HG03354 (cell line): Measurements from ENCODE around the gene PARS2.
A peak's percentile ranks its signal among the peaks of the same experiment; 100 is the strongest.

Source experiments
- ATAC-seq: cut with Tn5 transposase; IDR thresholded peaks from one replicate; pipeline ENCODE4 v1.9.1; 2021; ENCODE audit warnings: mild to moderate bottlenecking; ENCODE audit not compliant: unreplicated experiment, poor library complexity, severe bottlenecking

The PARS2 gene

DNA sequence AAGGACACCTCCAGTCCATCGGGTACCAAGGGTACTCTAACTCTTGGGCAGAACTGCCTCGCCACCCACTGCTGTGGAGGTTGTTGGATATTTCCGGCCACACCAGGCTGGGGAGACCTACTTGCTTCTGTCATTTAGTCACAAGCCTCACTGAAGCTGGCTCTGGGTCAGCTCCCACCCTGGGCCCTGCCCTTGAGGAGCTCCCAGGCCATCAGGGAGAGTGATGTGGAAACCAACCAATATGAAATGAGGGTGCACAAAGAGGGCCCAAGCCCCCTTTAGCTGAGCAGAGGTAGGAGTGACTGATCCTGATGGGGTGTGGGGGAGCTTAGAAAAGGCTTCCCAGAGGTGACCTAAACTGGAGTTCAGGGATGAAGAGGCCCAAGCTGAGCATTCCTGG lies 19.6 kb downstream of the PARS2 start:
- ATAC-seq = no peak

DNA sequence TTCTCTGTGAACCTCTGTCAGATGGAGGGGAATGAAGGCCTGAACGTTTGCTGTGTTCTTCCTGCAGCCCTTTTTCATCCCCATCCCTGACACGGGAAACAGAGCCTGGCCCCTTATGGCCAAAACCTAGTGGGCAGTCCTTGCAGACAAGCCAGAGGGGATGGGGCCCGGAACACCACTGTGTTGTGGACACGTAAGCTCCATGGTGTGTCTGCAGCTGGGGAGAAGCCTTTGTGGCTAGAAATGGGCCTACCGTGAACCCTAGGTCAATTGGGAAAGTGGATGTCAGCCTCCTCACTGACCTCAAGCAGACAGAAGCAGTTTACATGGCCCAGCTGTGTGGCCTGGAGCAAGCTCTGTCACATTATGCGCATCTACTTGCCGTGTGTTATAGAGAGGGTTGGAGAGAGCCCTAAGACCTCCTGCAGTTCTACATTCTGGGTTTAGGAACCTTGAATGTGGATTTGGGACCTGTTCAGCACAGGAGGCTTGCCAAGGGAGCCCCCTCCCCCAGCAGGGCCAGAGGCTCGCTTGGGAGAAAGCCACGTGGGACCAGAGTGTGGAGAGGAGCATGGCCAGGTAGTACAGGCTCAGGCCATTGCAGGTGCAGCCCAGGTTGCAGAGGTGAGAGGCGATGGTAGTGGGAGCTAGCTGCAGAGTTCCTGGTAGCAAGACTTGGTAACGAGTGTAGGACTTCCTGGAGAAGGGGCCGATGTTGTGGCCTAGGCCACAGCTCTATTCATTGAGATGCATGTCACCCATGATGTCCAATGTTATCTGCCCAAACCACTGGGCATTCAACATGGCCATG lies 20.7 kb downstream of the PARS2 start:
- ATAC-seq = no peak

DNA sequence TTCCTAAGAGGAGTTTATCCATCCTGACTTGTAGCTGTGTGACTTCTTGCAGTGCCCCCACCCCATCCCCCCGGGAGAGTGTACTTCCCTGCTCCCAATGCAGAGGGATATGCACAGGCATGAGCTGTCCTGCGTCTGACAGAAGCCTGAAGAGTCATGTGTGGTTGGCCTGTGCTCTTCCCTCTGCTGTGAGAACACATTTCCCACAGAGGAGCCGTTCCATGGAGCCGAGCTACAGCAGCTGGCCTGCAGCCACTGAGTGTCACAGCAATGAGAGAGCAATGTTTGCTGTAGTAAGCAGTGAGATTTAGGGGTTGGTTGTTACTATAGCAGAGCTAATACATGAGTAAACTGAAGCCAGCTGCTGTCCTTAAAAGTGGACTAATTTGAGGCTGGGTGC lies 22.0 kb downstream of the PARS2 start:
- no peak for ATAC-seq

DNA sequence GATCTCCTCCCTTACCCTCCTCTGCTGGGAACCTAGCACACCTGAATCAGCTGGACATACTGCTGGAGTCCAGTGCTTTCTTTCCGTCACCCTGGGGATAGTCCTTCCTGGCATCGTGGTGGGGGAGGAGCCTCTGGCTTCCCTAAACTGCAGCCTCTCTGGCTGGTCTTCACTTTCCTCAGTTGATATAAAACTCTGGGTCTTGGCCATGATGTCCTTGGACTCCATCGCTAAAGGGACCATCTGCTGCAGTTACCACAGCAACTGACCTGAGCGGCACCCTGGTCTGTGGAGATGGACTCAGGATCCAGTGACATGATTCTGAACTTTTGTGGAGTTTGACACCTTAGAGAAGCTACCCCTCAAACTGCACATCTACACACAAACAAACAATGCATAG lies 22.8 kb downstream of the PARS2 start:
- ATAC-seq = no peak

DNA sequence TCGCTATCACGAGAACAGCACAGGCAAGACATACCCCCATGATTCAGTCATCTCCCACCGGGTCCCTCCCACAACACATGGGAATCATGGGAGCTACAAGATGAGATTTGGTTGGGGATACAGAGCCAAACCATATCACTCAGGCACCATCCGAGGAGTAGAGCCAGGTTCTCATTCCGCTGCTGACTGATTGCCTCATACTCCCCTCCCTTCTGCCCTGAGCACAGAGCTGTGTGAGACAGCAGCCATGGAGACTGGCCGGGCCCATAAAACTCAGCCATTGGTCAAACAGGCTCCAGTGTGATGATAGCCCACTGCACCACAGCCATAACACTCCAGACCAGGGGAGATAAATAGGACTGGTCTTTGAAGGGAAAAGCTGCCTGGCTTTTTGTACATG lies 26.1 kb downstream of the PARS2 start:
- ATAC-seq = no peak

DNA sequence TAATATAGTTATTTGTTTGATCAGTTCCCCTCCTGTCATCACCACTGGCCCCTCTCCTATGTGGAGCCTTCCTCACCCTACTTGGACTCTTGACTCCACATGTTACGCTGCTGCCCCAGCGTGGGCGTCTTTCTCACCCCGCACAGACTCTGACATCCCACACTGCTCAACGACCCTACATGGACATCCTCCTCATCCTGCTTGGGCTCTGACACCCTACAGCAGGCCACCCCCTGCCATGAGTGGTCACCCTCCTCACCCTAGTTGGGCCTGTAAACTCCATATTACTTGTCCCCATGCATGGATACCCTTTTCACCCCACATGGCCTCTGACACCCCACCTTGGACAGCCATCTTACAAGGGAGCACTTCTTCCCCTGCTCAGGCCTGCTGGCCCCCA lies 27.6 kb downstream of the PARS2 start:
- no peak for ATAC-seq

DNA sequence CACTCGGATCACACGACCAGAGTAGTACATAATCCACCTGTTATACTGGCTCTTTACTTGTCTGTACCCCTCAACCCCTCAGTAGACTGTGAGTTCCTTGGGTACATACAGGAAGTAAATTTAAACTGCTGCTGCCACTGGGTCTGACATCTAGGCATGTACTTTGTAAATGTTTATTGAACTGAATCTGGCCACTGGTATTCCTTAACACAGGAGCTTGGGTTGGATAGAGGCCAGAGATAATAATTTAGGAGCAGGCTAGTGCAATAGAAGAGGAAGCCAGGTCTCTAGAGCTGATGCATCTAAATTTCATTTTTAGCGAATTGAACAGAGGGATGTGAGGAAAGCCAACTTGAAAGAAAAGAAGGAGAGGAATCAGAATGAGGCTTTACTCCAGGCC lies 36.3 kb downstream of the PARS2 start:
- no peak for ATAC-seq

DNA sequence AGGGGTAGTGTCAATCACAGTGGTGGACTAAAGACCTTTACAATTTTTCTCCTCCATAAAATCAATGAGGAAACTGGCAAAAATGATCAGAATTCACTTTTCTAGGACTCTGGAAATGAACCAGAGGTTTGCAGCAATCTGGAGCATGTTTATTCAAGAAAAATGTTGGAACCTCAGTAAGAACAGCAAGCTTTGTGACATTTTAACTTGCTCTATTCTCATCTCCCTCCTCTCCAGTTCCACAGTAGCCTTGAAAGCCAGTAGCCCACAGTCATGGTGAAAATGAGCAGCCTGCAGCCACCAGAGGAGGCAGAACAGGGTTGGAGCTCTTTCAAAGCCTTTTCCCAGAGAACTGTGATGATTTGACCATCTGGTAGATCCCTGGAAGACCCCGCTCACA lies 39.6 kb downstream of the PARS2 start:
- no peak for ATAC-seq

DNA sequence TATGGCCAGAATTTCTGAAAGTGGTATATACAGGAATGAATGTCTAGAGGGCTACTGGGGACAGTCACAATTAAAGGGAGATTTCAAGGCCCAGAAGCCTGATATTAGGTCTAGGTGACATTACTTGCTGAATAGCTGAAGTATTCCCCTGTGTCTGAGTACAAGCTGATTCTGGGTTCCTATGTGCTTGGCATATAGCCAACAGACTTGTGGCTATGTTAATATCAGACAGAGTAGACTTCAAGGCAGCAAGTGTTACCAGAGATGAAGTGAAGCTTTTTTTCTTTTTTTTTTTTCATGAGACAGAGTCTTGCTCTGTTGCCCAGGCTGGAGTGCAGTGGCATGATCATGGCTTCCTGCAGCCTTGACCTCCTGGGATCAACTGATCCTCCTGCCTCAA lies 40.3 kb downstream of the PARS2 start:
- no peak for ATAC-seq

DNA sequence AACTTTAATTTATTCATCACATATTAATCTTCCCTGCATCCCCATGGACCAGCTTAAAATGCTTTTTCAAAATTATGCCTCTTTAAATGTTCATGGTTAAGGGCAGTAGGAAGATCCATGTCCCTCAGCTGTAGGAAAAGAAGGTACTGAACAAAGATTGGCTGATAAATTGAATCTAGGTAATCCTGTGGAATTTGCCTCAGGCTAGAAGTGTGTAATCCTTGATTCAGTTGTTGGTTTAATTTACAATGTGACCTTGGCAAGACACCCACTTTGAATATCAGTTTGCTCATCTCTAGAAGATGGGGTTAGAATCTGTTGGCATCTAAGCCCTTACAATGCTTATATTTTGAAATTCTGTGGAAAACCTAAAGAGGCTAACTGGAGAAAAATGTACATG lies 42.6 kb downstream of the PARS2 start:
- ATAC-seq = no peak

DNA sequence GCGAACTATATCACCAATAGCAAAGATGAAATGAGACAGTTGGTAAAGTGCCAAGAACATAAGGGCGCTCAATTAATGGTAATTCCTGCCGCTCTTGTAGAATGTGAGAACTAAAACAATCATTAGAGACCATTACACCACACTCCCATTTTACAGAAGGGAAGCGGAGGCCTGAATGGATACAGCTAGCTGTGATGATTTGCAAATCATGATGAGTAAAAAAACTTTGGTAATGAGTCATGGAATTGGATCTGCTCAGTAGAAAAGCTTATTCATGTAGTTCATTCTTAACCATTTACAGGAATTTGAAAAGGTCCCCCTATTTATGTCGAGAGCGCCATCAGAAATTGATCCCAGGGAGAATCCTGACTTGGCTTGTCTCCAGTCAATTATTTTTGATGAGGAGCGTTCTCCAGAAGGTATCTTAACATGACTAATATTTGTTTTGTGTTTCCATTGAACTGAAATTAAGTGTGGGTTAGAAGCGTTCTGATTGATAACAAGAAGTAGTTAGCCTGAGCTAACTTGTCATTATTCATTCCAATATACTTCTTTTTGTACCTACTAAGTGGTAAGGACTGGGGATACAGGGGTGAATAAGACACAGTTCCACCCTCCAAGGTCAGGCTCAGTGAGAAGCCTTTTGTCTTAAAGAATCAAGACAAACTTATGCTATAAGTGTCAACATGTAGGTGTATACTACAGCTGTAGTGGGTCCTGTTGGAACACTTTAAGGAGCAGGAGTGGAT lies 47.9 kb downstream of the PARS2 start:
- no peak for ATAC-seq

DNA sequence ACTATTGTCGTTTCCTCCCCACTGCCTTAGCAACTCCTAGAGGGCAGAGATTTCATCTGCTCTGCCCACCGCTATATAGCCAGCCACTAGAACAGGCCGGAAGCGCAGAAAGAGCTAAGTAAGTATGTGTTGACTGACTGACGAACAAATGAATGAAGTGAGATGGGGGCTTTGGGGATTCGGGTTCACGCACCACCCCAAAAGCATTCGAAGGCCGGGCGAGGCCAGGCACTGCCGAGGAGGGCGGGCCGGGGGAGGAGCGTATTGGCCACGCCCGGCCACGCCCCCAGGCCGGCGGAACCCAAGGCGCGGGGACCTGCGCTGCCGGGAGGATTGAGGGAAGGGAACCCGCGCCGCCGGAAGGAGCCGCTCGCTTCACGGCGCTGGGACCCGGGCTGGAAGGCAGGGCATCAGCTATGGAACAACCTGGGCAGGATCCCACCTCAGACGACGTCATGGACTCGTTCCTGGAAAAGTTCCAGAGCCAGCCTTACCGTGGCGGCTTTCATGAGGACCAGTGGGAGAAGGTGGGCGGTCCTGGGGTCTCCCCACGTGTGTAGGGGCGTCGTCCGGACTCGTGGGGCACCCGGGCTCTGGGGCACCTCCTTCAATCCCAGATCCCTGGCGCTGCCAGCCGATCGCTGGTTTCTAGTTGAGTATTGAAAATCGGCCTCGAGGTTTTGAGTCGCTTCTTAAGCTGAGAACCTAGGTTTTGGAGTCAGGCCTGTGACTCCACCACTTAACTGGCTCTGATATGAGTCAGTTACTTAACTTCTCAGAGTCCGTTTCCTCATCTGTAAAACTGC lies 48.6 kb downstream of the PARS2 start, which contains the start of gene TTC4:
TSS of gene TTC4 (plus strand) at position 369 of the 806 bp plus-strand sequence. CDS start at position 417, 48 bp downstream.
- ATAC-seq = peak; percentile 97

DNA sequence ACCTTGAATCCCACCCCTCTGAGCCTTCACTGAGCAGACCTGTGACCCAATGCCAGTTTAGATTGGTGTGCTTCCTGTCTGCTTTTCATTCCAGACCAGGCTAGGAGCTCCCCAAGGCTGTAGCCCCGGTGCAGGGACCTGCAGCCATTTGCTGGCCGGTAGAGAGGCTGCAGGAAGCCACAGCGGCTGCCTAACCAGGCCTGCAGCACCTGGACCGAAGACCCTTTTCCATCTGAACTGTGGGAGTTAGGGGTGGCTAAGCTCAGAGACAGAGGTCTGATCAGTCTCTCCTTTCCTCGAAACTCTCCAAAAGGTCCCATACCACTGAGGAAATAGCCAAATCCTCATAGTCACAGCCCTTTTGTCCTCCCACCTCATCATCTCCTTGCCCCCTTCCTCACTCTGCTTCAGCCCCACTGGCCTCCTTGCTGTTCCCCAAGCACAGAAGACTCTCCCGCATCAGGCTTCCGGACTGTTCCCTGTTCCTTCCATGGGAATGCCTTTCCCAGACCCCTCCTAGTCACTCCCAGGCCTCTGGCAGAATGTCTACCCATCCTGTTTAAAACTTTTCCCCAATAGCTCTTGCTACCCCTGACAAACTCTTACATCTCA lies 49.3 kb downstream of the PARS2 start:
- no peak for ATAC-seq

DNA sequence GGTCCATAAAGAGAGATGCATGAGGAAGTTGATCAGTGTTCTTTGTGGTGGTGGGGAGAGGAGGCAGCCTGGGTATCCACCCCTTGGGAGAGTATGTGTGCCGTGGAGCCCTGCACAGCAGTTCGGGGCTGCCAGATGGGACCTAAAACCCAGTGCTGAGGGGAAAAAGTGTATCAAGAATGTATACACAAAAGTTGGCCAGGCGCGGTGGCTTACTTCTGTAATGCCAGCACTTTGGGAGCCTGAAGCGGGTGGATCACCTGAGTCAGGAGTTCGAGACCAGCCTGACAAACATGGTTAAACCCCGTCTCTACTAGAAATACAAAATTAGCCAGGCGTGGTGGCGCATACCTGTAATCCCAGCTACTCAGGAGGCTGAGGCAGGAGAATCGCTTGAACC lies 52.8 kb downstream of the PARS2 start:
- no peak for ATAC-seq

DNA sequence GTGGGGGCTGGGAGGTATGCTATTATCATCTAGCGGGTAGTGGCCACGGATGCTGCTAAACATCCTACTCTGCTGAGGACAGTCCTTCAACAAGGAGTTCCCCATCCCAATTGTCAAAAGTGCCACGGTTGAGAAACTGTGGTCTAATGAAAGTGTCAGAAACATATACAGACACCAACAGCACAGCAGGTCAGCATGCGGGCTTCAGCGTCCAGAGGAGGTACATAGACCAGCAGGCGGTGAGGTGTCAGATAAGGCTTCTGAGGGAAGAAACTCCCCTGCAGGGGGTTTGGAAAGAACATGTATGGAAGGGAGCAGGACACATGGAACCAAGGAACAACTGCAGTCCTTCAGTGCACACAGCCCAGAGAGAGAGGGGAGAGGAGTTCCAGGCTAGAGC lies 53.5 kb downstream of the PARS2 start:
- ATAC-seq = no peak

DNA sequence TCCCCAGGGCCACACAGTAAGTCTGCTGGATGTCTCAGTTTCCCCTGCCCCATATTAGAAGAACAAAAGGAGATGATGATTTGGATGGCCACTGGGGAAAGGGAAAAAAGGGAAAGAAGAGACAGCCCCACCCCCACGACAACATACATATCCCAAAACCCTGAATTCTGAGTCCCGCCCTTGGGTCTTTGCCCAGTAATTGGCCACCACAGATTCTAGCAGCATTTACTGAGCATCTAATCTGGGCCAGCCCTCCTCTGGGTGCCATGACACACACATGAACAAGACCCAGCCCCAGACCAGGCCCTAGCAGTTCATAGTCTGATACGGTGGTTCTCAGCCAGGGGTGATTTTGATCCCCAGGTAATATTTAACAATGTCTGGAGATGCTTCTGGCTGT lies 53.9 kb downstream of the PARS2 start:
- no peak for ATAC-seq

DNA sequence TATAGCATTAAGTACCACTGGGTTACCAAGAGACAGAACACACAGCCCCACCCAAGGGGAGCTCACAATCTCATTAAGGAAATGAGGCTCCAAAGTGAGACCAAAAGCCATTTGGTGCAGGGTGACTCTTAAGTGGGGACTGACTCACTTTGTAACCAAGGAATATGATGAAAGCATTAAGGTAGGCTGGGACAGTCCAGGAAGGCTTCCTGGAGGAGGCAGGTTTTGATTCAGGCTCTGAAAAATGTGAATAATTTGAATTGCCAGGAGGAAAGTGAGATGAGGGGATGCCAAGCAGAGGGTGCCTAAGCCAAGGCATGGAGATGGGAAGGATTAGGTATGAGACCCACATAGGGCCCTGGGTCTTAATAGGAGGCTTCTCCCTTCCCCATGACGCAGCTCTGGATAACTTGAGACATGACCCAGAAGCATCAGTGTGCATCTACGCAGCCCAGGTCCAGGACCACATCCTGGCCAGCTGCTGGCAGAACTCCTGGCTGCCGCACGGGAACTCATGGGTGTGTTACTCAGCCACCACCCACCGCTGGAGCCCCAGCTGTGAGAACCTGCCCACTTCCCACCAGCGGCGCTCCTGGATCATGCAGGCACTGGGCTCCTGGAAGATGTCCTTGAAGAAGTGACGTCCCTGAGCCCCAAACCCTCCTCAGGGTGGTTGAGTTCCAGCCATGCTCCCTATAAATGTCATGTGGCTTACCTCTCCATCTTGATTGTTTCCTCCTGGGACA lies 54.6 kb downstream of the PARS2 start:
- ATAC-seq = no peak

DNA sequence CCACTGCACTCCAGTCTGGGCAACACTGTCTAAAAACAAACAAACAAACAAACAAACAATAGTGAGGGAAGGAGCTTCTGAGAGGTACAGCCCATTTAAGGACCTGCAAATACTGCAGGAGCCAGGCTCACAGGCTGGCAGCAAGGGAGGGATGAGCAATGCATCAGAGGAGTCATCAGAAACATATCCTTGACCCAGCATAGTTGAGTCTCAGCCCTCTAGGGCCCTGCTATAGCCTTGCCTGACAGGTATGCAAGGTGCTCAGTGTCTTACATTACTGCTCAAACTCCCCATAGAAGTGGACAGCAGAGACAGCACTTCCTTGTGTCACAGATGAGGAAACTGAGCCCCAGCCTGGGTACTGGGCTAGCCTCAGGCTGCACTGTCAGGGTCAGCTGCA lies 55.9 kb downstream of the PARS2 start:
- ATAC-seq = no peak
